ENCODE results near the gene GRIA2.
A peak's percentile ranks its signal among the peaks of the same experiment; 100 is the strongest.

The GRIA2 gene

GRCh38 chr4:157221426-157221894 is 932 bp downstream of the GRIA2 start:
- Histone ChIP-seq H3K4me2 (ENCODE audit: low read length) (no peak overlapping the region), H3K9me3 (ENCODE audit: control insufficient read depth, low read length) (no peaks in the 10 kb centered on the region), H2AFZ (peak overlapping the region; percentile 38), H3K27me3 (ENCODE audit: control insufficient read depth, insufficient read depth, low read length) (peaks cover 4% of the 10 kb centered on the region), H3K4me3 (ENCODE audit: low read depth, low read length) (no peak overlapping the region), H3K4me1 (no peaks in the 10 kb centered on the region), H3K9ac (no peak overlapping the region), H3K36me3 (ENCODE audit: control insufficient read depth, insufficient read depth, low read length) (no peaks in the 10 kb centered on the region), H3K79me2 (no peaks in the 10 kb centered on the region), H3K27ac (no peak overlapping the region)
- TF ChIP-seq CTCF (IDR thresholded peaks at IDR 0.05) = no peak

DNA sequence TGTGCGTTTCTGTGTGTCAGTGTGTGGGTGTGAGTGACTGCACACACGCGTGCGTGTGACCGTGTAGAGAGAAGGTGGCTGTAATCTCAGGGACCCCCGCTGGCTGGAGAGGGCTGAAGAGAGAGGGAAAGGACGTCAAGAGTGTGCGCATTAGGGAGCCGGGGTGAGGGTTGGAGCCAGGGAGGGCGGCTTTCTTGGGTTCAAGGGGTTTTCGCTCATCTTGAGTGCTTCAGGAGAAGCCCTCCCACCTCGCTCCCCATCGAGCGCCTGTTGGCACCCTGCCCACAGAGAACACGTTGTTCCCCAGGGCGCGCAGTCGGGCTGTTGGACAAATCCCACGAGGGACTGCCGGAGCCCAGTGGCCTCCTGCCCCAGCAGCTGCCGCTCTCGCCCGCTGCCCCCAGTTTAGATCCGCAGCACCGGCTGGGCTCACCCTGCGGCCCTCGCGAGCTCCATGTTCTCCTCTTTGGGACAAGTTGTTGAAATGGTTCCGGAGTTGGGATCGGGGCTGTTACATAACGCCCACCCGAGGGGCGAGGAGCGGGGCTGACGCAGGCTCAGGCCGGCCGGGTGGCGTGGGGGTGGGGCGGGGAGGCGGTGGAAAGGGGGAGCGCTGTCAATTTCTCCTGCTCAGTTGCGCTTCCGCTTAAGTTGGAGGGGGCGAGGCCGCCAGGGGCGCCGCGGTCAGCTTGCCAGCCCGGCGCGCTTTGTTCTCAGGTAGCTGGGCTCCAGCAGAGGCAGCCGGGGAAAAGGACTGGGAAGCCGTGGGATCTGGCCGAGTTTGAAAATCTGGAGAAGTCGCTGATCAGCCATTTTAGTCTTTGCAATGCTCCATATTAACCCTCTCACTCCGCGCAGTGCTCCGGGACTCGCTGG is 1.6 kb downstream of the GRIA2 start:
- no peaks in the 10 kb centered on the region for H3K4me1 ChIP-seq
- no peaks in the 10 kb centered on the region for H3K36me3 ChIP-seq (ENCODE audit: control insufficient read depth, insufficient read depth, low read length)
- H3K4me2 ChIP-seq (ENCODE audit: low read length) = peak overlapping the region; percentile 30
- H3K27me3 ChIP-seq (ENCODE audit: control insufficient read depth, insufficient read depth, low read length) = peaks cover 4% of the 10 kb centered on the region
- no peak overlapping the region for H3K4me3 ChIP-seq (ENCODE audit: low read depth, low read length)
- no peak overlapping the region for H3K9ac ChIP-seq
- H3K27ac ChIP-seq = no peak overlapping the region
- H2AFZ ChIP-seq = peak overlapping the region; percentile 50
- no peak for TF ChIP-seq CTCF (IDR thresholded peaks at IDR 0.05)
- H3K79me2 ChIP-seq = no peaks in the 10 kb centered on the region
- no peaks in the 10 kb centered on the region for H3K9me3 ChIP-seq (ENCODE audit: control insufficient read depth, low read length)

DNA sequence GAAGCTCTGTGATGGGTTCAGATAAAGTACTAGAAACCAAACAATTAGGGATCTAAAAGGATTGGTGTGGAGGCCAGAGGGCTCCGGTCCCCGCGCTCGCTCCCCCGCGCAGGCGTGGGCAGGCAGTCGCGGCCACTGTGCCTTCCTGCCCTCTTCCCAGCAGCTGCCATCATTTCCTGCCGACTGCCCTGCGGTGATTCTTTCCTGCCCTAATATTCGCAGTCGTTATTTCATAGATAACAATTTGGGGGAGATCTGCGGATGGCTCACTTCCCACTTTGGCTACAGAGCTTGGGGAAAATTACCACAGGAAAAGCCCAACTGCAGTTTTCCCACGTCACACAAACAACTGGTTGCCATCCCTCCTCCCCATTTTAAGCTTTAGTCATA is 2.2 kb downstream of the GRIA2 start:
- Histone ChIP-seq H3K36me3 (ENCODE audit: control insufficient read depth, insufficient read depth, low read length) (no peaks in the 10 kb centered on the region), H3K9me3 (ENCODE audit: control insufficient read depth, low read length) (no peaks in the 10 kb centered on the region), H3K4me3 (ENCODE audit: low read depth, low read length) (no peak overlapping the region), H3K27me3 (ENCODE audit: control insufficient read depth, insufficient read depth, low read length) (peaks cover 4% of the 10 kb centered on the region), H3K9ac (no peak overlapping the region), H3K4me2 (ENCODE audit: low read length) (peak overlapping the region; percentile 30), H2AFZ (peak overlapping the region; percentile 50), H3K4me1 (no peaks in the 10 kb centered on the region), H3K79me2 (no peaks in the 10 kb centered on the region), H3K27ac (no peak overlapping the region)
- no peak for TF ChIP-seq CTCF (IDR thresholded peaks at IDR 0.05)

GRCh38 chr4:157223456-157223855 is 2.9 kb downstream of the GRIA2 start:
- Histone ChIP-seq H3K9ac (no peak overlapping the region), H3K4me3 (ENCODE audit: low read depth, low read length) (no peak overlapping the region), H3K36me3 (ENCODE audit: control insufficient read depth, insufficient read depth, low read length) (no peaks in the 10 kb centered on the region)

More at GRCh38 chr4:157223456-157223855, 2.9 kb downstream of the GRIA2 start:
- Histone ChIP-seq H2AFZ (no peak overlapping the region), H3K4me2 (ENCODE audit: low read length) (no peak overlapping the region), H3K79me2 (no peaks in the 10 kb centered on the region), H3K4me1 (no peaks in the 10 kb centered on the region), H3K27me3 (ENCODE audit: control insufficient read depth, insufficient read depth, low read length) (peaks cover 4% of the 10 kb centered on the region), H3K9me3 (ENCODE audit: control insufficient read depth, low read length) (no peaks in the 10 kb centered on the region), H3K27ac (no peak overlapping the region)
- no peak for TF ChIP-seq CTCF (IDR thresholded peaks at IDR 0.05)

All from parathyroid adenoma (tissue), 2 donors.